Anterior cingulate cortex (tissue), 58 donors: ENCODE data around the gene PARD3.

Experiments used
- DNase-seq, 58 donors: peaks; one replicate each; lab custom pipeline; 2025; lab: John Stamatoyannopoulos, UW

The PARD3 gene

DNA sequence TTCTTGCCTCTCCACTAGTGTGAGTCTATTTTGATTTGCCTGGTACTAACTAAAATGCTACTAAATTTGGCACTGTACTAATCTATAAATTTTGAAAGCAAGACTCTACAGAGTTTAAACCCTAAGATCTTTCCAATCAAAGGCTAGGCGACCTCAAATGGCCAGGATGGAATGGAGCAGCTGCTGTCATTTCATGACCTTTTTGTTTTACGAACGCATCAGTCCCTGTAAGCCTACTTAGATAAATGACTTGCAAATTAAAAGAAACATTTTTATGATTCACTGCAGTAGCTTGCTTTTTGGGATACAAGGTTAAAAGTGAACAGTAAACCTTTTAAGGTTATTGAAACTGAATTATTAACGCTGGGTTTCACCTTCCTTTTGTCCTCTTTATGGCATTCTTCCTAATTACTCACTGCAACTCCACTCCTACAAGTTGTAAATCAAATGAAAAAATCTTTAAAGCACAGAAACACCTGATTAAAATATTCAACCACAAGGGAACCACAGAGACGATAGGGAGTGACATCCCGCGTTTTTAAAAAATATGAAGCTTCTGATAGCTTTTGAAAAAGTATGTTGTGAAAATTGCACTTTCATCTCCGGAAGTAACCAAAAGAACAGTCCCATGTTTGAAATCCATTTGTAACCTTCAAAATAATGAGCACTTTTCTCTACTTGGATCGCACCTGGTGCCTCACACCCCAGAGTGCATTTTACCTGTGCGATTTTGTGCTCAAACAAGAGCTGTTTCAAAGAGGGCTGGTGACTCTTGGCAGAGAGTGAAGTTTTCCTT, 595.1 kb downstream of the PARD3 start:
- DNase-seq: no peak

DNA sequence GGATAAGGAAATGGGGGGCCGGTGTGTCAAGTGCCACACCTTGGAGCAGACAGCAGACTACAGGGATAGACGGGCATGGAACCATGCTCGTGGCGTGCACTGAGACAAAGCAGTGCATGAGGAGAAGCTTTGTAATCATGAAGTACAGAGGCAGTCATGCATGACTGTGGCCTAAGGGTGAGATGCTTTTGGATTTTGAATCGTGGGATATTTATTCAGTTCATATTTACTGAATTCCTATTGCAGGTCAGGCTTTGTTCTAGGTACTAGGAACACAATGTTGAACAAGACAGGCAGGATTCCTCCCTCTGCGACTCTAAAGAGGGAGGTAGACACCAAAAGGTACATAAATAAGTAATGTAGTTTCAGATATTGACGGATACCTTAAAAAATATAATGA, 597.6 kb downstream of the PARD3 start:
- no peak for DNase-seq

DNA sequence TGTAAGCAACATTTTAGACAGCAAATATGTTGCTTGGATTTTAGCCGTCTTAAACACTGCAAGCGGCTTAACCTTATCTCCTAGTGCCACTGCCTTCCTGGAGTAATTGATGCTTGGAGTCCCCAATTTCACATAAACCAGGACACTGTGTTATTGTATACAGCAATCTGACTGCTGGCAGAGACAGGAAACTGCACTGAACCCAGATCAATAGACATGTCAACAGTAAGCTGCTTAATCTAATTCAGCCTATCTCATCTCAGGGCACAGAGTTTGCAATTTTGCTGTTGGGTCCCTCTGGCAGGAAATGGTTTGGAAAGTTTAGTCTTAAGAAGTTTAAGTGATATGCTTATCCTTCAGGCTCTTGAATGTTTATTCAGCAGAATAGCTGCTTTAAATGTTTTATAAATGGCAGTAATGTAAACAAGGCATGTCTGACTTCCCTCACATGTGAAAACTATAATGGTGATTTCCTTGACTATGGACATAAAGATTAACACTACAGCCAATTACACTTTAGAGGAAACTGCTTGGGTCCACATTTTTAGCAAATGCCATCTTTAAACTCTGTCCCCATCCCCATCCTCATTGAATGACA, 598.6 kb downstream of the PARD3 start:
- DNase-seq: no peak

DNA sequence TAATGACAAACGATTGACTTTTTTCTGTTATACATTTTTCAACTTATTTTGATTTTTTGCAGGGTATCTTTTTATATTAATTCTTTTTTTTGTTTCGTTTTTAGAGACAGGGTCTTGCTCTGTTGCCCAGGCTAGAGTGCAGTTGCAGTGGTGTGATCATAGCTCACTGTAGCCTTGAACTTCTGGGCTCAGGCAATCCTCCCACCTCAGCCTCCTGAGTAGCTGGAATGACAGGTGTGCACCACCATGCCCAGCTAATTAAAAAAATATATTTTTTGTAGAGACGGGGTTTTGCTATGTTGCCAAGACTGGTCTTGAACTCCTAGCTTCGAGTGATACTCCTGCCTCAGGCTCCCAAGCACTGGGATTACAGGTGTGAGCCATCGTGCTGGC, 601.3 kb downstream of the PARD3 start:
- no peak for DNase-seq

DNA sequence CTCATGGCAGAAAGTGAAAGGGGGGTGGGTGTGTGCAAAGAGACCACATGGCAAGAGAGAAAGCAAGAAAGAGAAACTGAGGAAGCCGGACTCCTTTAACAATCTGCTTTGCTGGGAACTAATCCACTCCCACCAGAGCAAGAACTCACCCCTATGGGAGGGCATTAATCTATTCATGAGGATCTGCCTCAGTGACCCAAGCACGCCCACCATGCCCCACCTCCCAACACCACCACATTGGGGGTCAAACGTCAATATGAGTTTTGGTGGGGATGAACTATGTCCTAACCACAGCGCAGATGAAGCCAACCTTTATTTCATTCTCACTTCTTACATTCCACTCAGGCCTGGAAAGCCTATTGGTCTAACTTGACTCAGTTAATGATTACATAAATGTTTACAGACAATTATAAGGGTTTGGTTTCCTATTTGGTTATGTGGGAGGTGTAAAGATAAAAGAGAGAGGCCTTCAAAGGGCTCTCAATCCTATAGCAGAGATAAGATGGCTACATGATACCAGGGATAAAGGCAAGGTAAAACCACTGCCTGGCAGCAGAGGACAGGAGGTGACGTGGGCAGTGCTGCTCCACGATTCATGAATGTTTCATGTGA, 601.8 kb downstream of the PARD3 start:
- no peak for DNase-seq

DNA sequence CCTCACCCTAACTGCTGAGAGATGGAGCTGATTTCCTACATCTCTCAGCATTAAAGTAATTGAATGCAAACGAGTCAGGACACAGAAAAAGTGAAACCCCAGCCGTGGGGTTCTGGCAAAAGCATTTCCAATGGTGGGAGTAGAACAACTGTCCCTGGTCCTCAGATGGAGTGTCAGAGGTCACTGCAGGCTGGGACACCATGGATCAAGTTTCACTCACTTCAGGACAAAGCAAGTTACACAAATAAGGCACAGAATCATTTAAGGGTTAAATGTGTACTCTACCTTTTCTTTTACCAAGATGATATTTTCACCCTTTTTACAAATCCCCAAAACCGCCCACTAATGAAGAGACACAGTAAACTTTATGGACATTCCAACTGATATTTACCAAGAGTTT, 607.8 kb downstream of the PARD3 start:
- DNase-seq: no peak

DNA sequence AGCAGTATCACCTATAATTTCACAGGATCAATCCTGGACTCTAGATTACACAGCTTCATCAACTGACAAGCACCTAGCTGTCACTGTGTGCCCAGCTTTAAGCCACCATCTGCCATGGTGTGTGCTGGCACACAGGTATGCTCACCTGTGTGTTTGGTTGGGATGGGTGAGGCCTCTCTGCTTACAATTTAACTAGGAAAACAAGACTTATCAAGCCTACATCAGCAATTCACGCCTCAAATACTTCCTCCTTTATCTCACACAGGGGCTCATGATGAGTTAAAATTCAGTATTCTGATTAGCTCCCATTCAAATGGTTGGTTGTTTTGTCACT, 608.2 kb downstream of the PARD3 start:
- no peak for DNase-seq

DNA sequence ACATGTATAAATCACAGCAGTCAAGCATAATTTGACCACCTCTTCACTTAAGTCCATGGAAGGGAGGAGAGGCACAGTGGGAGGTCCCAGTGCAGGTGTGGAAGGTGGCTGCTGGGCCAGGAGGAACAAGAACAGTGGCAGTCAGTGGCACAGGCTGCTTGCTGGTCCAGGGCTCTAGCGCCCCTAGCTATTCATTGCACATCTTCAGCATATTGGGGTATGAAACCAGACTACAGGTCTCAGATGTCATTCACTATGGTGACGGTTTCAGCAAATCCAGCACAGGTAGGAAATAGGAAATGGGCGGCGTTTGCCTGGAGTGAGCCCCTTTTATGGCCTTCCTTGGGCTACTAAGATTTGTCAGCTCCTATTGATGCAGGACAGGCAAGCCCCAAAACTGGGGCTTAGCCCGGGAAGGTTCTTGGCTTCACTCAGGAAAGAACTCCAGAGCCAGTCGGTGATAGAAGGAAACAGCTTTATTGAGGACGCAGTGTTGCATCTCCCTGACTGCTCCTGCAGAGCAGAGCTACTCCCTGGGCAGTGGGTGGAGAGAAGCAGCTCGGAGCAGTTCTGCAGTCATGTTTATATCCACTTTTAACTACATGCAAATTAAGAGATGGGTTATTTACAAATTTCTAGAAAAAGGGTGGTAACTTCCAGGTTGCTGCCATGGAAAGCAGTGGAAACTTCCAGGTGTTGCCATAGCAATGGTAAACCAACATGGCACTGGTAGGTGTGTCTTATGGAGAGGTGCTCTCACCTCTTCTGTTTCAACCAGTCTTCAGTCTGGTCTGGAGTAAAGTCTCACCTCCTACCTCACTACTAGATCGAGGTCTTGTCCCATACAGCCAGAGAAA, 608.8 kb downstream of the PARD3 start:
- DNase-seq: no peak

DNA sequence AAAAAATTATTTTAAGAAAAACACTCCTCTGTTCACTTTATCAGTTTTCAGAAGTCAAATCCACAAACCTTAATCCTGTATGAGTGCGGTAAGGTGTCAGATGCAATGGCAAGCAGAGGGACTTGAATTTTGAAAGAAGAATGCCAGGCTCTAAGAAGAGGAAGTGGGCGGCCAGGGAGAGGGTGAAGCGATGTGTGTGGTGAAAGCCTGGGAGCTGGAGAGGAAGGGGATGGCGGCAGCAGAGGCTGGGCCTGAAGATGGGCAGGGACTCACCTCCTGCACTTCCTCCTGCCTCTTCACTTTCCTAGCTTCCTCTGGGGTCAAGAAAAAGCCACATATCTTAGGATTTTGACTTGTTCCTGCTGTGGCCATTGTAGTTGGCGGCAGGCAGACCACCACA, 609.6 kb downstream of the PARD3 start:
- no peak for DNase-seq

DNA sequence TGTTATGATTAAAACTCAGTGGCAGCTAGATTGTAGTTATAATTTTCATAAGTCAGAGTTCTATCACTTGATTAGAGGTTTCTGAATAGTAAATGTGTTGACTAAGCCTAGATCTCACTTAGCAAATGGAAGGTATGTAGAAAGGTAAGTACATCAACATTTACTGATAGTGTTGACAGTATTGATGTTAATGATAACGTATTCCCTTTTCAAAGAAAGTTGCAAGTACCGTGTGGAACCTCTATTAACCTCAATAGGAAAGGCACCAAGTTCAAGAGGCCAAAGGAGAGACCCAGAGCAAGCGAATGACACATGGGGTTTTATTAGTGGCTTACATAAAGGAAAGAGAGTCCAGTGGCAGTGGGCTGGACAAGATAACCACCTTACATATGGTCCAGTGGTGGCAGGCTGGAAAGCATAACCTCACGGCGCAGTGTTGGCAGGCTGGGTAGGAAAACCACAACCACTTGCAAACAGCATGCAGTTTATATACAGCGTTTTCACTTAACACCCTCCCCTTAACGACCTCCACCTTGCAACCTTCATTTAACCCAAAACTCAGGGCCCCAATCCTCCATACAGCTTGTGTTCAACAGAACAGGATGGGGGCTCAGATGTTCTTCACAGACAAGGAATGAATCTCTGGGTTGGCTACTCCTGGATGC, 611.0 kb downstream of the PARD3 start:
- DNase-seq: no peak

DNA sequence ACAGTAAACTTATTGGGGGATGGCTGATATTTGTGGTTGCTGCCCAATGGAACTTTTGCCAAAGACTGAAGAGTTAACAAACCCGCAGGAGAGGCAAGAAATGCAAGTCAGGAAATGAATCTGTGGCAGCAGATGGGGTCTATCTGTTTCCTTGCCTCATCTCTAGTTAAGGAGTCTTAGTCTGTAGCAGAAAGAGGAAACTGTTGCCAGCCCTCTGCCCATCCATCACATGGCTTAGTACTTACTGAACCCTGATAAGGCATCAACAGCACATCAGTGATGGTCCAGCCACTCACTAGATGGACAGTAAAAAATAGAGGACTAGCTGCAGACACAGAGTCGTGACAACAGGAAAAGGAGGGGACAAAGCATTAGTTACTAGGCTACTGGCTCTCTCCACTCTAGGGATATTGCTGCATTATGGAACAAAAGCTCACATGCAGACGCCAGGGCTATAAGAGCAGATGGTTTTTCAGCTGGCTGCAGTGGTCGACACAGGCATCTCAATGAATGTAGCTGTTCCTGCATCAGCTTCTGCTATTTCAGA, 614.7 kb downstream of the PARD3 start:
- peak in 1 of 58 donors; percentile 17 for DNase-seq

DNA sequence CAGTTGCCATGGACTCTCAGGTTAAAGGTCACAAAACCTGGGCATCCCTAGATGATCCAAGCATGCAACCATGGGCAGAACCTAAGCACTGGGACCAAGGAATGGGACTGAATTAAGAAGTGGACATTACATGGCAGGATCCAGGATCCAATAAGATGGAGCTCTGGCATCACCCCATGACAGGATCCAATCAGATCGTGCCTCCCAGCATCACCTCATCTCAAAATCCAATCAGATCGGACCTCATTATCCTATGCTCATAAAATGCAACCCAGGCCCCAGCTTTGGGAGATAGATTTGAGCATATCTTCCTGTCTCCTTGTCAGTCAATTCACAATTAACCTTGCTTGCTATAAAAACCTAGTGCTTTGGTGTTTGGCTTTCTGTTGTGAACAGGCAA, 616.1 kb downstream of the PARD3 start:
- no peak for DNase-seq

DNA sequence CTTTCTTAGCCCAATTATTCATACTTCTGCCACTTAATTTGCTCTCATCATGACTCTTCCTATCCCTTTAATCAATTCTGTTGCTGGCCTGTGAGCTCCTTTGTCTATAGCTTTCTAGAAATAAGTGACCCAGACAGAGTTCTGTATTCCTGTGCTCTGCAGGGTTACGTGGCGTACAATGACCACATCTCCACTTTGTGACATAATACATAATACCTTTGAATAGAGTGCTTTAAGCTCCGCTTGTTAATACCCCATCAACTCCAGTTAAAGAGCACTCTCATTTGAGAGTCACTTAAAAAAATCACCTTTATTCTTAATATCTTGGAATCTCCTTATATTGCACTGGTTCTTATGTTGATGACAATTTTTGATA, 619.0 kb downstream of the PARD3 start:
- no peak for DNase-seq

DNA sequence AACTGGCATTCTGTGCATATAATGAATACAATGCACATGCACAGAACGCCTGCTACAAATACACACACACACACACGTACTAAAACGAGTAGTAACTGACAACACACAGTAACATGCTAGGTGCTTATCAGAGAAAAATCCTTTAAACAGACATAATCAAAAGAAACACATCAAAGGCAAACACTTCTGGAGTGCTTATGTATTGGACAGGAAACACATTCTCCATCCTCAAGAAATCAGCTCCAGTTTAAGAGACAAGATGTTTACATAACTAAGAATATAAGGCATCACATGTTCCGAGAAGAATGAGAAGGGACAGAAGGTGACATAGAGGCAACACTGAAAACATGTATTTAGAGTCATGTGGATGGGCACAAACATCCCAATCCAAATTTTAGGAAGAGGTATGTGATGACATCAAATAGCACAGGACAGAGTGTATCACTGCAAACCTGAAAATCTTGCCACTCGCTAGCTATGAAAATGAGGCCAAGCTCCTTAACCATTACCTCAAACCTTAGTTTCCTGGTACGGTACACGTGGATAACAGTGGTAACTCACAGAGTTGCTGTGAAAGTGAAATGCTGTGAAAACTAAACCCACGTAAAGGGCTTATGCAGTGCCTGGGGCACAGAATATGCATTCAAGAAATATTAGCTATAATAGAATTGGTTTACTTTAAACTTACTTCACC, 619.6 kb downstream of the PARD3 start:
- DNase-seq: no peak

DNA sequence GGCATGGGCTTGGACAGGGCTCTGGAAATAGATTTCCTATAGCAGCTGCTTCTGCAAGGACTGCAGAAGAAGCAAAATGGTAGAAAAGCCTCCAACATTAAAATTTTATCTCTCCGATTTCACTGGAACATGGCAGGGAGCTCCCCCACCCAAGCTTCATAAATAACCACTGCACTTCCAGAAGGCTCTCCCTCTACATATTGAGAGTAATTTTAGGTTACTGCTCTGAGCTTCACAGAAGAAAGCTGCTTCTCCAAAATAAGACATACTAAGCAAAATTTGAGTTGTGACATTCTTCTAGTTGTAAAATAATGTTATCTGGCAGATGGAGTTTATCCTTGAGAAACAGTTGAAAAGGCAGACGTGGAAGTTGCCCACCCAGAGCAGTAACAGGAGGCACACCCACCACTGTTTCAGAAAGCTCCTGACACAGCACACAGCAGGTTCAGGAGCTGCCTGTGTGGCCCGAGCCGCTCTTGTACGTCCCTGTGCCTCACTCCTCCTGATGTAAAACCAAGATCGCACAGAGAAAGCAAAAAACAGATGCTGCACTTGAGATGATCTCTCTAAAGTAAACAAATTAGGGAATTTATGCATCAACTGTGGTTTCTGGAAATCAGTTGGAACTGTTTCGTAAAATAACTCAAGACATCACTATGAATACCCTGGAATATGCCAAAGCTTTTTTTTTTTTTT, 621.0 kb downstream of the PARD3 start:
- DNase-seq: peak in 1 of 58 donors; percentile 9

DNA sequence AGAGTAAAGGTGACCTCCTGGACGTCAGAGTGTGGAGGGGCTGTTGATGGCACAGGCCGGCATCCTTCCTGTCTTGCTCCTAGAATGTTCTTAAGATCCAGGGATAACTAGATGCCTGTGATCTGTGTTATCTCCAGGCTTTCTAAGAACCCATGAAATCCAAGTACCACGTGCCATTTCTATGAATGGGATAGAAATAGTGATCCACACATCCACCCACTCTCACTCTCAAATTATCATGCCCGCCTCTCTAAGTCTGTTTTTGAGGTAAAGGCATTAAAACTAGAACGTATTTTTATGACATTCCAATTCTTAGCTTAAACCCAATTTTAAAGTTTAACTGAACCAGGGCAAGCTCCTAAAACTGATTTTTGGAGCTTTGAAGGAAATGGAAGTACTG, 622.5 kb downstream of the PARD3 start:
- DNase-seq: no peak

DNA sequence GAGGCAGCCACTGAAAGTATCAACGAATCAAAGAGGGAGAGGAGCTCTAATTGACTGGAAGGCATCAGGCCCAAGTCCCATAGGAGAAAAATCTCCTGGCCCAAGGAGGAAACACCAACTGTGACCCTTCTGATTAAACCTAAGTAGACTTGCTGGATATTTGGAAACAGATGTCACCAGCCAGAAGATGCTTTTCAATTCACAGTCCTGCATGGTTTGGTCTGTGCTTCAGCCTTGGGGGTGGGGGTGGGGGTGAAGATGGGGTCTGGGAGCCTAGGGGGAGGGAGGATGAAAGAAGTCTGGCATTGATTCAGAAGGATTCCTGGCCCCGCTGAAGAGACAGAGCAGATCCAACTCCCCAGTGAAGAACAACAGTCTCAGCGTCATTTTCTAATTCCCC, 623.7 kb downstream of the PARD3 start:
- no peak for DNase-seq

DNA sequence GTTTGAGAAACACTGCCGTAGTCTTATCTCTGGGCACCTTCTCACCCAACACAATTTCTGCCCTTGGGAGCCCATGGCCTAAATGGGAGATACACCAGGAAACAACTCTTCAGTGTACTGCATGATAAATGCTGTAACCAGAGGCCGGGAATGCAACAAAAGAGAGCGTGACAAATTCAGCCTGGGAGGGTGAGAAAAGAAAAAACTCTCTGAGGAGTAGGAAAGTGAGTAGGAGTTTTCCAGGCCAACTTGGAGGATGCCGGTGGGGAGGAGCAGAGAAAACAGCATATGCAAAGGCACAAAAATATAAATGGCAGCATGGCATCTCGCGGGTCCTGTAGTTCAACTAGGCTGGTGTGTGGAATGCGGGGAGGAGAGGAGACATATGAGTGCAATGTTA, 624.5 kb downstream of the PARD3 start:
- peak in 1 of 58 donors; percentile 8 for DNase-seq

DNA sequence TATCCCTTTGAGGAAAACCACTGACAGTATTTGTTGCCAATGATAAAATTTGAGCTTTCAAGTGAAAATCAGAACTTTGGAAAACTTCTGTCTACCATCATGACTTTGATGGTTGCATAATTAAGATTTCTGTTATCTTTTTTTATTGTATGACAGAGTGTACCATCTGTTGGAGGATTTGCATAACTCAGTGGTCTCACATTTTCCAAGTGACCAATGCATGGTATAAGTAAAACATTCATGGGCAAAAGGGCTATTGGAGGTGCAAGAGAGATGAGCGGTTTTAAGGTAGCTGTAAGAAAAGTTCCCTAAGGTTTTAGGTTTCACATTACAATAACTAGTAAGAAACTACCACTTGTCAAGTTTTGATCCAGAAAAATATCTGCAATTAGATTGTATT, 625.3 kb downstream of the PARD3 start:
- DNase-seq: no peak
